ENCODE results near the gene CHRNA1.

CHRNA1 gene

DNA sequence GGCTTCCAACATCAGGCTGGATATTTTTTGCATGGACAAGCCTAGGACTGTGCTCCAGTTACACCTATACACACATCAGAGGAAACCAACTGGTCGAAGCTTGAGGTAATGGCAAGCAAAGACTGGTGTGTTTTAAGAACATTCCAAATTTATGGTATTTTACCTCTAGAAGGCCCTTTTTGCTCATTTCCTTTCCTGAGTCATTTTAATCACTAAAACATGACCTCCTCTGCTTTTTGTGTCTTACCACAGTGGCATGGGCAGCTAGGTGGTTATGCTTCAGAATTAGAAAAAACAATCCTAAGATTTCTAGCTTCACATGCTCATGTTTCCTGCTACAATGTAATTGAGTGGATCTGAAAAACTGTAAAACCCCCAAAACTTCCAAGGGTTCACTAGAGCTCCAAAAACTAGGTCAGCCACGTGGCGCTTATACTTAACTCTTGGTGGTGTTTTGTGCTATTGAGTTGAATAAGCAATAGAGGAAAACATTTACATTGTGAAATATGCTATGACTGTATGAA, 30.6 kb upstream of the CHRNA1 start:
- Histone ChIP-seq H3K27me3 (ENCODE audit: control insufficient read depth, insufficient read depth, low read length) (no peaks in the 10 kb centered on the region), H2AFZ (no peak overlapping the region), H3K4me2 (ENCODE audit: low read length) (no peak overlapping the region), H3K79me2 (no peaks in the 10 kb centered on the region), H3K4me3 (ENCODE audit: low read depth, low read length) (no peak overlapping the region), H3K4me1 (no peaks in the 10 kb centered on the region), H3K9me3 (ENCODE audit: control insufficient read depth, low read length) (no peaks in the 10 kb centered on the region), H3K9ac (no peak overlapping the region), H3K27ac (no peak overlapping the region), H3K36me3 (ENCODE audit: control insufficient read depth, insufficient read depth, low read length) (no peaks in the 10 kb centered on the region)
- TF ChIP-seq, protein P1, sequence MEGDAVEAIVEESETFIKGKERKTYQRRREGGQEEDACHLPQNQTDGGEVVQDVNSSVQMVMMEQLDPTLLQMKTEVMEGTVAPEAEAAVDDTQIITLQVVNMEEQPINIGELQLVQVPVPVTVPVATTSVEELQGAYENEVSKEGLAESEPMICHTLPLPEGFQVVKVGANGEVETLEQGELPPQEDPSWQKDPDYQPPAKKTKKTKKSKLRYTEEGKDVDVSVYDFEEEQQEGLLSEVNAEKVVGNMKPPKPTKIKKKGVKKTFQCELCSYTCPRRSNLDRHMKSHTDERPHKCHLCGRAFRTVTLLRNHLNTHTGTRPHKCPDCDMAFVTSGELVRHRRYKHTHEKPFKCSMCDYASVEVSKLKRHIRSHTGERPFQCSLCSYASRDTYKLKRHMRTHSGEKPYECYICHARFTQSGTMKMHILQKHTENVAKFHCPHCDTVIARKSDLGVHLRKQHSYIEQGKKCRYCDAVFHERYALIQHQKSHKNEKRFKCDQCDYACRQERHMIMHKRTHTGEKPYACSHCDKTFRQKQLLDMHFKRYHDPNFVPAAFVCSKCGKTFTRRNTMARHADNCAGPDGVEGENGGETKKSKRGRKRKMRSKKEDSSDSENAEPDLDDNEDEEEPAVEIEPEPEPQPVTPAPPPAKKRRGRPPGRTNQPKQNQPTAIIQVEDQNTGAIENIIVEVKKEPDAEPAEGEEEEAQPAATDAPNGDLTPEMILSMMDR (IDR thresholded peaks at IDR 0.05): no peak

DNA sequence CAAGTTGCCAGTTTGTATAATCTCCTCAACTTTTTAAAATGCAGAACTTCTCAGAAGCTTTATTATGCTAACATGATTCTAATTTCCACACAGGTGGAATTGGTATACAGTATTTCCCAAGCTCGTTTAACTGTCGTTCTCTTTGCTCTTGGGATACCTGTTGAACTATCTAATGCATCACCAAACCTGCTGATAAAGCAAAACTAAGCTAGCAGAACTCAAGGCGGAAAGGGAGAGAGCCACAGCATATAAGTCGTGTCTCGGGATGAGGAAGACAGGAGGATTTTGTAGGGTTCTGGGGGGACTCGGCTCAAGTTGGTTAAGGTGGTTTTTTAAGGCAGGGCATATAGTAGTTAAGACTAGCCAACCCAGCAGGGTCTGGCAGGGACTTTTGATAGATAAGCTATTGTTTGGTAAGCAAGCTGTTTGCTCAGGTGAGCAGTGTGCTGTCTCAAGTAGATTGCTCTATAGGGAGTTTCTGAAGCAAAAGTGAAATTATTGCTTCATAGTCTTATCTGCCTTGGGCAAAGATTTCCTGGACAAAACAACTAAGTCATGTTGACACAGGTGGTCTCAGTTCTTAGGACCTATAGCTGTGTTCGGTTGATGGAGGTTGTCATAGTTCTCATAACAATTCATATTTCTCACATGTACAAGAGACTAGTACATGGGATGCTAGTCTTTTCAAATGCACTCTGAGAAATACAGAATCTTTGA, 28.2 kb upstream of the CHRNA1 start:
- no peak overlapping the region for H3K27ac ChIP-seq
- no peaks in the 10 kb centered on the region for H3K36me3 ChIP-seq (ENCODE audit: control insufficient read depth, insufficient read depth, low read length)
- no peaks in the 10 kb centered on the region for H3K4me1 ChIP-seq
- no peaks in the 10 kb centered on the region for H3K9me3 ChIP-seq (ENCODE audit: control insufficient read depth, low read length)
- H2AFZ ChIP-seq: no peak overlapping the region
- no peak overlapping the region for H3K4me3 ChIP-seq (ENCODE audit: low read depth, low read length)
- H3K9ac ChIP-seq: no peak overlapping the region
- H3K27me3 ChIP-seq (ENCODE audit: control insufficient read depth, insufficient read depth, low read length): no peaks in the 10 kb centered on the region
- H3K4me2 ChIP-seq (ENCODE audit: low read length): no peak overlapping the region
- TF ChIP-seq, protein P1 (IDR thresholded peaks at IDR 0.05): no peak
- no peaks in the 10 kb centered on the region for H3K79me2 ChIP-seq

DNA sequence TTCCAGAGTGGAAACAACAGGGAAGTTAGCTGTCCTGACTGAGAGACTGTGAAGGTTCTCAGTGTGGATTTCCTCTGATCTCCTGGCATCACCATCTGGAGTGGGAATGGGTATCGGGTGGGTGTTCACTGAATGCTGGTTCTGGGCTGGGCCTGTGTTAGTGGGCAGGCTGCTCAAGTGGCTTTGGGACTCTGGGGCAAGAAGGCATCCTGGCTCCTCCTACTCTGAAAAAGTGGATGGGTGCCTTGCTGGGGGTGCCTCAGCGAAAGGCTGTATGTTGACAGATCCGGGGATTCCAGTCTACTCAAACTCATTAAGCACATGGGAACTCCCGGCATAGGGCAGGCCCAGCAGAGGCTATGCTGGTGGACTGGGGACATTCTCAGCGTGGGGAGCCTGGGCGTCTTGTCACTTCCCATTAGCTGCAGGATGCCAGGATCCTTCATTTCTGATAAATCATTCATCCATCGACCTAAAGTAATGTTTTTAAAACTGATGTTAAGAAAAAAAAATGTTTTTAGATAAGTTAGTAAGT, 27.5 kb upstream of the CHRNA1 start:
- H3K27me3 ChIP-seq (ENCODE audit: control insufficient read depth, insufficient read depth, low read length): no peaks in the 10 kb centered on the region
- no peaks in the 10 kb centered on the region for H3K9me3 ChIP-seq (ENCODE audit: control insufficient read depth, low read length)
- TF ChIP-seq, protein P1 (IDR thresholded peaks at IDR 0.05): no peak
- no peak overlapping the region for H3K4me2 ChIP-seq (ENCODE audit: low read length)
- no peaks in the 10 kb centered on the region for H3K79me2 ChIP-seq
- no peak overlapping the region for H2AFZ ChIP-seq
- H3K4me1 ChIP-seq: no peaks in the 10 kb centered on the region
- H3K27ac ChIP-seq: no peak overlapping the region
- no peaks in the 10 kb centered on the region for H3K36me3 ChIP-seq (ENCODE audit: control insufficient read depth, insufficient read depth, low read length)
- no peak overlapping the region for H3K9ac ChIP-seq
- no peak overlapping the region for H3K4me3 ChIP-seq (ENCODE audit: low read depth, low read length)

DNA sequence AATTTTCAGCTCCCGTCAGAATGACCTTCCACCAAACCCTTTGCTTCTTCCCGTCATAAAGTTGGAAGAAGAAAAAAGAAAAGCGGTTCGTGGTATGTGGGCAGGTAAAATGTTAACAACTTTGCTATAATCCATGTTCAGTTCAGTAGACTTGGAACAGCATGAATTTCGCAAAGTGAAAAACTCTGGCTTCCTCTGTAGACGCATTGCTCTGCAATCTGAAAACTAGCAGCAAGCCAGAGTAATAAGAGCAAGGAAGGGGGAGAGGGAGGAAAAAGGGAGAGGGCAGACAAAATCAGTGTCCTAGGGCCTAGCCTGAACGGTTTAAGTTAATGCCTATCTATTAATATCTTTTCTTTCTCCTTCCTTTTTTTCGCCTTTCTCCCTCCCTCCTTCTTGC, 26.7 kb upstream of the CHRNA1 start:
- TF ChIP-seq, protein P1 (IDR thresholded peaks at IDR 0.05): no peak
- no peak overlapping the region for H2AFZ ChIP-seq
- H3K9me3 ChIP-seq (ENCODE audit: control insufficient read depth, low read length): no peaks in the 10 kb centered on the region
- H3K4me3 ChIP-seq (ENCODE audit: low read depth, low read length): no peak overlapping the region
- no peak overlapping the region for H3K27ac ChIP-seq
- H3K27me3 ChIP-seq (ENCODE audit: control insufficient read depth, insufficient read depth, low read length): no peaks in the 10 kb centered on the region
- H3K4me2 ChIP-seq (ENCODE audit: low read length): no peak overlapping the region
- H3K9ac ChIP-seq: no peak overlapping the region
- H3K79me2 ChIP-seq: no peaks in the 10 kb centered on the region
- no peaks in the 10 kb centered on the region for H3K36me3 ChIP-seq (ENCODE audit: control insufficient read depth, insufficient read depth, low read length)
- no peaks in the 10 kb centered on the region for H3K4me1 ChIP-seq

DNA sequence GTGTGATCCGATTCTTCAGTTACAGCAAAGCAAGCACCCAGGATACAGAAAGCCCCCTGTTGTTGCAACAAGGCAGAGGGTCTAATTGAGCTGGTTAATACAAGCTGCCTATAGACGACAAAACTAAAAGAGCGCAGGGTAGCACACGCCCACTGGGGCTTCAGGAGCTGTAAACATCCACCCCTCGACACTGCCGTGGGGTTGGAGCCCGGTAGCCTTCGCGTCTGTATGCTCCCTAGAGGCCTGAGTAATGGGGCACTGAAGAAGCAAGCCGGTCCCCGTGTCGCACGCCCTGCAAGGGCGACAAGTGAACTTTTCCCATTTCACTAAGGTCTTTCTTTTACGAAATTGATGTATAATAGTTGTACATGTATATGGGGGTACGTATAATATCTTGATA, 24.7 kb upstream of the CHRNA1 start:
- Histone ChIP-seq H3K9ac (no peak overlapping the region), H3K4me3 (ENCODE audit: low read depth, low read length) (no peak overlapping the region), H3K79me2 (no peaks in the 10 kb centered on the region), H2AFZ (no peak overlapping the region), H3K4me2 (ENCODE audit: low read length) (no peak overlapping the region), H3K27me3 (ENCODE audit: control insufficient read depth, insufficient read depth, low read length) (no peaks in the 10 kb centered on the region), H3K27ac (no peak overlapping the region), H3K4me1 (peaks cover 6% of the 10 kb centered on the region), H3K9me3 (ENCODE audit: control insufficient read depth, low read length) (no peaks in the 10 kb centered on the region), H3K36me3 (ENCODE audit: control insufficient read depth, insufficient read depth, low read length) (no peaks in the 10 kb centered on the region)
- TF ChIP-seq, protein P1 (IDR thresholded peaks at IDR 0.05): no peak

All from parathyroid adenoma (tissue), 2 donors.